Stimulated activated CD8-positive, alpha-beta memory T cell treated with anti-CD3 and anti-CD28 coated beads, Interleukin-15, amount 100 ng/mL, for 48 hours (primary cell): Measurements from ENCODE around the gene IL23A.

ENCODE experiments used
- DNase-seq, 2 donors: peaks; one replicate each; pipeline ENCODE4 v3.0.0-alpha.2; 2020; ENCODE audit warnings: low read depth in 2 of 2

Gene IL23A

GRCh38 chr12:56361487-56362129, 22.9 kb downstream of the IL23A start:
- DNase-seq, result no peak

- DNase-seq, result no peak
Observed at GRCh38 chr12:56362130-56363059, 23.7 kb downstream of the IL23A start, which contains the start of gene APOF. TSS of gene APOF (minus strand) at chr12:56362857. CDS start at chr12:56362745, 112 bp downstream.

GRCh38 chr12:56366948-56367347, 28.3 kb downstream of the IL23A start:
- DNase-seq, result no peak

GRCh38 chr12:56373515-56373914, 34.8 kb downstream of the IL23A start:
- DNase-seq, result no peak

GRCh38 chr12:56374726-56375597, 36.3 kb downstream of the IL23A start:
- DNase-seq, result no peak

GRCh38 chr12:56375598-56376434, 37.1 kb downstream of the IL23A start:
- DNase-seq, result no peak

- DNase-seq, result no peak
Observed at GRCh38 chr12:56377310-56377988, 38.8 kb downstream of the IL23A start.

- no peak for DNase-seq
Observed at GRCh38 chr12:56377989-56378316, 39.3 kb downstream of the IL23A start.

GRCh38 chr12:56382611-56383010, 43.9 kb downstream of the IL23A start:
- no peak for DNase-seq

- no peak for DNase-seq
Observed at GRCh38 chr12:56385873-56386272, 47.2 kb downstream of the IL23A start.

- DNase-seq, result no peak
Observed at GRCh38 chr12:56387152-56387736, 48.6 kb downstream of the IL23A start.

GRCh38 chr12:56389412-56389811, 50.7 kb downstream of the IL23A start:
- DNase-seq, result no peak
